Stimulated activated CD4-positive, alpha-beta T cell treated with anti-CD3 and anti-CD28 coated beads, Interleukin-2, amount 100 ng/mL, for 4 hours (primary cell): ENCODE results near the gene FGF14.

Experiments
- DNase-seq: peaks from one replicate; pipeline ENCODE4 v3.0.0-alpha.2; 2020; ENCODE audit warnings: low read depth

Gene FGF14

DNA sequence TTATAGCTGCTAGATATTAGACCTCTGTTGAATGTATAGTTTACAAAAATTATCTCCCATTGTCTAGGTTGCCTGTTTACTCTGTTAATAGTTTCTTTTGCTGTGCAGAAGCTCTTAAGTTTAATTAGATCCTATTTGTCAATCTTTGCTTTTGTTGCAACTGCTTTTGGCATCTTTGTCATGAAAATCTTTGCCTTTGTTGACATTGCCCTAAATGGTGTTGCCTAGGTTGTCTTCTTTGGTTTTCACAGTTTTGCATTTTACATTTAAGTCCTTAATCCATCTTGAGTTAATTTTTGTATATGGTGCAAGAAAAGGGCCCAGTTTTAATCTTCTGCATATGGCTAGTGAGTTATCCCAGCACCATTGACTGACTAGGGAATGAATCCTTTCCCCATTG, 618.3 kb downstream of the FGF14 start:
- no peak for DNase-seq

GRCh38 chr13:101780211-101780610, 621.6 kb downstream of the FGF14 start:
- no peak for DNase-seq

DNA sequence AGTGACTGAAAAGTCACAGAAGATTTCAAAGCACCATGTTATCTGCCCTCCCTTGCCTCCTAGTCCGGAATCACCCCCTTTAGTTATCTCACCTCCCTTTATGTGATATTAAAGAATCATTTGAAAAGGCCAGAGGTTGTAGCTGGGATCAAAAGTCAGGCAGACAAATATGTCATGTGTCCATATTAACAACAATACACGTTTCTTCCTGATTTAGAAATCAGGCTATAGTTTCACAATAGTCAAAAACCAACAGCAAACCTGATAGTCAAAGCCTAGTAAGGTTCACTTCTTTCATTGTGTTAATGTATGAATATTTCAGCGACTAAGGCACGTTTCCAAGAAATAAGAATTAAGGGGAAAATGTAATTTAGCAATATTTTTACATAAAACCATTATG, 622.7 kb downstream of the FGF14 start:
- no peak for DNase-seq

- DNase-seq = no peak
Observed at GRCh38 chr13:101775267-101775666, 626.6 kb downstream of the FGF14 start.

DNA sequence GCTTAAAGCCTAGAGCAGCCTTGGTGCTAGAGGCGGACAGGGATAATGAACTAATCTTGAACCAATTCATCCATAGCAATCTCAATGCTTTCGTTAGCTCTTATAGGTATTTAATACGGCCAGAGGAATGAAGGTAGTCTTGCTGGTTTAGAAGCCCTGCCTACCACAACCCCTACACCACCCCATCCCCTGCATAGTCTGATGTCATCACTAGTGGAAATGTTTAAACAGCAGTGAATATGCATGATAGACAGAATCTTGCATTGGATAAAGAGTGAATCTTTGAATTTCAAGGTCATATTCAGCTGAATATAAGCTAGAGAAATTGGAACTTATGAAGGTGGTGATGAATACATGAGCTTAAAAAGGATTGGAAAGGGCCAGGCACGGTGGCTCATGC, 627.5 kb downstream of the FGF14 start:
- no peak for DNase-seq

- DNase-seq = no peak
Observed at GRCh38 chr13:101773062-101773461, 628.8 kb downstream of the FGF14 start.

- DNase-seq = no peak
Observed at GRCh38 chr13:101767131-101767530, 634.7 kb downstream of the FGF14 start.

DNA sequence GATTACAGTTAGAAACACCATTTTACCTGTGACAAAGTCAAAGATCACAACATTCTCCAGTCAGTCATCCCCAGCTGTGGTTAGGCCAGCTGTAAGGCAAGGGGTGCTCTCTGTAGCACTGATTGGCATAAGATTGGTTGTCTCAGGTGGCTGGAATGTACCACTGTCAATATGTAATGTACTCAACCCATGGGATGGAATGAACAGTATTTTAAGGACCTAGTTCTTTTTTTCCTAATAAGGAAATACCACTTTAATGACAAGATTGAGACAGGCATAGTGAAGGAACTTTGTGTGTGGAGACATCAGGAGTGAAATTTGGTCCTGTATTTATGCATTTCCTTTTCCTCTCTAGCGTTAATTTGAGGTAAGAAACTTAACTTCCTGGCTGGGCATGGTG, 638.7 kb downstream of the FGF14 start:
- DNase-seq = no peak

DNA sequence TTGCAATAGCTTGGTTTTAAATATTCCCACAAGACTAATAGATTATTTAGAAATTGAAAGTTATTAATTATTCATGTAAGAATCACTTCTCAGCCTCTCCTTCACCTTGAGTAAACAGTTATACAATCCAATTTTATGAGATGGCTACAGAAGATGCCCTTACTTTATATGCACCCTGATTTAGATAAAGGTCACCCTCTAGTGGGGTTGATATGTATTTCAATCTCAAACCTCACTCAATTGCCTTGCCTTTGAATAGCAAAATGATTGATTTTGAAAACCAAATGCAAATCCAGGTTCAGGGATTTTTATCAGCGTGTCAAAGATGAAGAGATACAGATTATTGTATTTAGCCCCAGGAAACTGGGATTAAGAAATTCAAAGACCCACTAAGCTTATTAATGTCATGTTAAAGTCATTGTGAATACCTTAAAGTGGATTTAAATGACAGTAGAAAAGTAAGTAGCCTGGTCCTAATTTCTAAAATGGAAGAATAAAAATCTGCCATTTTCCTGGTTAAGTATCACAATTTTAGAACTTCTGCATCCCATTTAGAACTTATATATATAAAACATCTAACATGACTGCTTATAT, 644.3 kb downstream of the FGF14 start:
- no peak for DNase-seq

DNA sequence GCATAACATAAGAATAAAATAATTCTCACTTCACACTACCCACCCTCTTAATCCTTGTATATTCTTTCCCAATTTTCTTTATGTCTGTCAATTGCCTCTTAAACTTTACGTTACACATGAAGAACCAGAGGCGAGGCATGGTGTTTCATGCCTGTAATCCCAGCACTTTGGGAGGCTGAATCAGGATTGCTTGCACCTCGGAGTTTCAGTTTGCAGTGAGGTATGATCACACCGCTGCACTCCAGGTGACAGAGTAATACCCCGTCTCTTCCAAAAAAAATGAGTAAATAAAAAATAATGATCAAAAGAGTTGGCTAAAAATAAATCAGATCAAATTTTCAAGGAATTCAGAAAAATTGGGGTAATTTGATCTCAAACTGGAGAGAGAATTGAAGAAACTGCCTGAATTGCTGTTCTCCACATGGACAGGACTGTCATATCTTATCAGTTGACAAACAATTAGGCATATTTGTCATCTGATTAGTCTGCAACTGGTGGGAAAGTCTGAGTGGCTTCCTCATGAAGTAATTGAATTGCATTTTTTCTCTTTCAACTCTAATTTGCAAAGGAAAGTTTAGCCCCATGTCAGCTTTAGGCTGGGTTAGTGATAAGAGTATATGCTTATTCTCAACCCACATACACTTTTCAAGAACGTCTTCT, 646.5 kb downstream of the FGF14 start:
- no peak for DNase-seq

GRCh38 chr13:101752432-101752831, 649.4 kb downstream of the FGF14 start:
- DNase-seq = no peak

GRCh38 chr13:101751488-101751887, 650.4 kb downstream of the FGF14 start:
- DNase-seq = no peak

DNA sequence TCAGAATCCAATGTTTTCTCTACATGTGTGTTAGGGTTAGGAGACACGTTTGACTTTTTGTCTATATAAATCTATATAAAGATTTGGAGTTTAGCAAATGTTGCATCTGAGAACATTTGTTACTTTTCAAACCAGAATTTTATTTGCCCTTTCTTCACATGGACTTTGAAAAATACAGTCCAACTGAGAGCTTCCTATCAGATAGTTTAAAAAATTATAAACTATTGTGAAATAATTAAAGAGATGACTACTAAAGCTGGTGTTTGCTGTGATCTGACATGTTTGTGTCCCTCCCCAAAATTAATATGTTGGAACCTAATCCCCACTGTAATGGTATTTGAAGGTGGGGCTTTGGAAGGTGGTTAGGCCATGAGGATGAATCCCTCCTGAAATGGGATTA, 652.3 kb downstream of the FGF14 start:
- DNase-seq = no peak

DNA sequence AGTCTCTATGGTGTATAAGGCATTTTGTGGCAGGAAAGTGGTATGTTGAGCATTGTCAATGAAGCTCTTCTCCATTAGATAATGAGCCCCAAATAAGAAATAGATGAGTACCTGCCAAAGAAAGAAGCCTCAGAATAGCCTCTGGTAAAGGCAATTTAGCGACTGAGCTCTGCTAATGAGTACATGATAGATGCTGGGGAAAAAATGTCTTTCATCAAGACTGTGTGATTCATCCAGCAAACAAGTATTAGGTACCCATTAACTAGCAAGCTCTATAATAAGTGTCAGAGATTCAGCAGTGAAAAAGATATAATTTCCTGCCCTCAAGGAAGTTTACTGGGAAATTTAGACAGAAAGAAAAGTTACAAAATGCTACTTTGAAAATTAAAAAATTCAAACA, 654.8 kb downstream of the FGF14 start:
- DNase-seq = no peak

DNA sequence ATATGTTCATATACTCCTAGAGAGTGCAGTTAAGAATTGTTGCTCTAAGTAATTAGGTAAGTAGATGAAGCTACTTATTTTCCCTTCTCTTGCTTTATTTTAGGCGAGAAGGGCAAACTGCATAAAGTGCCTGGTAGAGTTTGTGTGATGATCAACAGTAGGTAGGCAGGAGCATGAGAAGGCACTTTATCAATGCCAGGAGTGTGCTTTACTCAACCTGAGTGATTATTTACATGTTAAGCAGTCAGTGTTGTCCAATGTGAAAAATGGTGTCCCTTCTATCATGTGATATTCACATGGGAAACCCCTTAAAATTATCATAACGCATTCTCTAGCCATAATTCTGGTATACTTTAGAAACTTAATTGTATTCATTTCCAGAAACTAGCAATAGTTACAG, 655.3 kb downstream of the FGF14 start:
- no peak for DNase-seq

DNA sequence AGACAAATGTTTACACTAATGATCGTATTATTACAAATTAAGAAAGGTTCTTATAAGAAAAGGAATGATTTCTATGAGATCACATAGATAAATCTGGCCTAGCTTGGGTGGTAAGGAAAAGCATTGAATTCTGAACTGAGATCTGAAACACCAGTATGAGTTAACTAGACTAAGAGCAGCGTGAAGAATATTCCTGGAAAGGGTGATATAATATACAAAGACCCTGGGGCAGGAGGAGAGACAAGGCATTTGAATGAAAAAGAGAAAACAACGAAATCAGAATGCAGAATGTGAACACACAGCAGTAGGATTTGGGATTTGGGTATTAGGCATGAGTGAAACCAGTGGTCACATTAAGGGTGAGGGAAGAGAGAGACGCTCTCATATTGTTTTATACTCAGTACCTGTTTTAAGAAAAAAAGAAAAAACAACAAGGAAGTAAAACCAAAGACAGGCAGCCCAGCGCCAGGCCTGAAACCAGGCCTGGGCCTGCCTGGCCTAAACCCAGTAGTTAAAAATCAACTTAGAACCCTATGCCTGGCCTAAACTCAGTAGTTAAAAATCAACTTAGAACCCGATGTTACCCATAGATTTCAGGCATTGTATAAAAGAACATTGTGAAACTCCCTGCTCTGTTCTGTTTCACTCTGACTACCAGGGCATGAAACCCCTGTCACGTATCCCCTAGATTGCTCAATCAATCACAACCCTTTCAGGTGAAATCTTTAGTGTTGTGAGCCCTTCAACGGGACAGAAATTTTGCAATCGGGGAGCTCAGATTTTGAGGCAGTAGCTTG, 662.3 kb downstream of the FGF14 start:
- no peak for DNase-seq

- no peak for DNase-seq
Observed at GRCh38 chr13:101738336-101738735, 663.5 kb downstream of the FGF14 start.

DNA sequence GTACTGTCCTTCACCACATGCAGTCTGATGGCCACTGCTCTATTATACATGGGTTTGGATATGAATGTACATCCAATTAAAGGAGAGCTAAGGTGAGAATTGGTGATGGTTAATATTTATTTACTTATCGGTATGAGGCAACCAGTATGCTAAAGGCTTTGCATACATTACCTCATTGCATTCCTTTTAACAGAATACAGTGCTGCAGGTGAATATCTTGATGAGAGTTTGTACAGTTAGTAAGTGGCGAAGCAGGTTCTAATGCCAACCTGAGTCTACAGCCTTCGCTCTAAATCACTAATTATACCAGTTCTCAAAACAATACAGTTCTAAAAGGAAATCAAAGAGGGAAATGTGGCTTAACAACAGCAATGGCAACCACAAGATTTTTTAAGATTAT, 665.3 kb downstream of the FGF14 start:
- no peak for DNase-seq

DNA sequence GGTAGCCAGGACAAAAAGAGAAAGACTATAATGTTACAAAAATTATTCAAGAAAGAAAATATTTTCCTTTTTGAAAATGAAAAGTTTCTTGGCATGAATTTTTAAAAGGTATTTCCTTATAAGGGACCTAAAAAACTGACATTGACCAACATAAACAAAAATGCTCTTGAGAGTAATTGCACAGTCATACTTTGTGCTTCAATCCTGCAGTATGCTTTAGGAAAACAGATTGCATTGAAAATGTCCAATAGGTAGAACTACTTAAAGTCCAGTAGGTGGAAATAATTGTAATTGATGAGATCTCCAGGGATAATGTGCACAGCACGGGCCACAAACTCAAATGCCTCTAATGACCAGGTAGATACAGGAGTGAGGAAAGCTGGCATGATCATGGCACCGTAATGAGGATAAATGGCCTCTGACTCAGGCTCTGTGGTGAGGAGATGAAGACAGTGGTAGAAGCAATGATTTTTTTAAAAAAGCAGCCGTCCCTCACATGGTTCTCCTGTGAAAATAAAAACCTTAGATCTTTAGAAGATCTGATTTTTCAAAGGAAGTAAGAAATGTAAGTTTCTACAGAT, 671.3 kb downstream of the FGF14 start:
- no peak for DNase-seq

GRCh38 chr13:101728615-101729014, 673.2 kb downstream of the FGF14 start:
- DNase-seq = no peak

GRCh38 chr13:101728021-101728420, 673.8 kb downstream of the FGF14 start:
- DNase-seq = no peak

- DNase-seq = no peak
Observed at GRCh38 chr13:101727118-101727517, 674.7 kb downstream of the FGF14 start.

DNA sequence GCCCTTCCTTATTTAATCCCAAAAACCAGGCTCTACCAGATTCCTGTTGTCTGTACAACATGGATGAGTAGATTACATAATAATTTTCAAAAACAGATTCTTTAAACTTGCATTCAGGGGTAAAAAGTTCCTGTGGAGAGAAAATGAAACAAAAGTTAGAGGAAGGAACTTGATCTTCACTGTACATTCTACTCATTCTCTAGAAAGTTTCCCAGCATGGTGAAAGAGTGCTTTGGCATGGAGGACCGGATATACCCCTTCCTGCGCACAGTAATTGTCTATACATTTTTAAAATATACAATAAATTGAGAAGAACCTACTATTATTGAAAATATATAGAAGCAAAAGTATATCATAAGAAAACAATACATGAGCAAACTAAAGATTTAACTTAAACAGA, 675.2 kb downstream of the FGF14 start:
- DNase-seq = no peak
